GM12873 (cell line): ENCODE measurements around the gene ENDOD1.
A peak's percentile ranks its signal among the peaks of the same experiment; 100 is the strongest.

Experiments used
- TF ChIP-seq, protein P1 (sequence below): IDR thresholded peaks from 2 replicates; pipeline ENCODE4 v1.5.1; 2012; ENCODE audit warnings: low read depth, mild to moderate bottlenecking, moderate library complexity, low read length, control low read depth; ENCODE audit not compliant: insufficient read depth; ENCODE audit errors: missing control alignments

The ENDOD1 gene

DNA sequence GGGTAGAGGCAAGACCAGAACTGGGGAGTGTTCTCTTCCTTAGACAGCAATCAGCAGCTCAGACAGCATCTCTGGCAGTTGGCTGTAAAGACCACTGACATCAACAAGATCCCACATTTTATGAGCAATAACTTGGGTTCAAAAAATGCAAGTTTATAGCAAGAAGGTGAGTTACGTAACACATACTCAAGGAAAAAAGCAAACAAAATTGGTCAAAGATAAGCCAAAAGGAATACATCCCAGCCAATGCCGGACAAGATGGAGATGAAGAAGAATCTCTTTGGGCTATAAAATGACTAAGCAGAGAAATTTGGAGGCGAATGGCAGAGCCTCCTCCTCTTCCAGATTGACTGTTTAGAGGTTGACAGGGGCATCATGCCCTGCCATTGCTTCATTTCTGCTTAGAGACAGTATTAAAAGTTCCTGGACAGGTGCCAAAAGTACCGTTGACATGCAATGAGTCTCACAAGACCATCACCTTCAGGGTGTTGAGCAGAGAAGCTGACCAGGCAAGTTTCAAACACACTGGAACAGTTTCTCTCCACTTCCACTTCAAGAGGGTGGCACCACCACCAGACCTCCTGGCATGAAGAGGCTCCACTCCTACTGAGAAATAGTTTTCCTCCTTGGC lies 55.9 kb downstream of the ENDOD1 start:
- TF ChIP-seq, protein P1, sequence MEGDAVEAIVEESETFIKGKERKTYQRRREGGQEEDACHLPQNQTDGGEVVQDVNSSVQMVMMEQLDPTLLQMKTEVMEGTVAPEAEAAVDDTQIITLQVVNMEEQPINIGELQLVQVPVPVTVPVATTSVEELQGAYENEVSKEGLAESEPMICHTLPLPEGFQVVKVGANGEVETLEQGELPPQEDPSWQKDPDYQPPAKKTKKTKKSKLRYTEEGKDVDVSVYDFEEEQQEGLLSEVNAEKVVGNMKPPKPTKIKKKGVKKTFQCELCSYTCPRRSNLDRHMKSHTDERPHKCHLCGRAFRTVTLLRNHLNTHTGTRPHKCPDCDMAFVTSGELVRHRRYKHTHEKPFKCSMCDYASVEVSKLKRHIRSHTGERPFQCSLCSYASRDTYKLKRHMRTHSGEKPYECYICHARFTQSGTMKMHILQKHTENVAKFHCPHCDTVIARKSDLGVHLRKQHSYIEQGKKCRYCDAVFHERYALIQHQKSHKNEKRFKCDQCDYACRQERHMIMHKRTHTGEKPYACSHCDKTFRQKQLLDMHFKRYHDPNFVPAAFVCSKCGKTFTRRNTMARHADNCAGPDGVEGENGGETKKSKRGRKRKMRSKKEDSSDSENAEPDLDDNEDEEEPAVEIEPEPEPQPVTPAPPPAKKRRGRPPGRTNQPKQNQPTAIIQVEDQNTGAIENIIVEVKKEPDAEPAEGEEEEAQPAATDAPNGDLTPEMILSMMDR, result no peak

DNA sequence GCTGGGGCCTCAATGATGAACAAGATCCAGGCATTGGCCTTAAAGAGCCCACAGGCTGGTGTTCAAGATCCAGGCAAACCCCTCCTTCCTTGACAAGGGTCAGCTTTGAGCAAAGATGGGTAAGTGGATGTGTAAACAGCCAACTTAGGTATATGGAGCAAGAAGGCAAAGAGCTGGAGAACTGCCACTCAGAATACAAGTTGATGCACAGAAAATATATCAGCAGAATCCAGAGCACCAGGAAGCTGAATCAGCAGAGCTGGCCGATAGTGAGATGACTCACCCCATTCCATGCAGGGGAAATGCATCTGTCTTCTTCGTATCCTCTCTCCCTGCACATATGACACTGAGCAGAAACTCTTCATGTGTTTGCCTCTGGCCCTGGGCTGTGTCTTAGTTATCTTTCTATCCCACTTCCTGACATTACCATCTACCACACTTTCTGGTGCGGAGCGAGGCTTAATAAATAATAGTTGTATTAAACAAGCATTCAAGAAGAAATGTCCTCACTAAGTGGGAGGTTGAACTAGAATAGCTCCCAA lies 57.8 kb downstream of the ENDOD1 start:
- TF ChIP-seq, protein P1, result no peak

DNA sequence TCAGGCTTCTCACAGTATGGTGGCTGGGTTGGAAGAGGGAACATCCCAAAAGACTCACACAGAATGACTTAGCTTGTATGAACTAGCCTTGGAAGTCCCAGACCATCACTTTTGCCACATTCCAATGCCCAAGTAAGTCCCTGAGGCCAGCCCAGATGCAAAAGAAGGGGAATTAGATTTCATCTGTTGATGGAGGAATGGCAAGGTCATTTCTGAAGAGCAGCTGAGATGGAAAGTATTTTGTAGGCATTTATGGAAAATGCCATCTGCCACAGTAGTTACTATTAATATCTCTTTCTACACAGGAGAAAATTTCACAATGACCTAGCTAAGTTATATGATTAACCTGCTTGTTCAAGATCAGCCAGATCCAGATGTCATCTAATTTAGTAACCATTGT lies 58.8 kb downstream of the ENDOD1 start:
- TF ChIP-seq, protein P1, result no peak

DNA sequence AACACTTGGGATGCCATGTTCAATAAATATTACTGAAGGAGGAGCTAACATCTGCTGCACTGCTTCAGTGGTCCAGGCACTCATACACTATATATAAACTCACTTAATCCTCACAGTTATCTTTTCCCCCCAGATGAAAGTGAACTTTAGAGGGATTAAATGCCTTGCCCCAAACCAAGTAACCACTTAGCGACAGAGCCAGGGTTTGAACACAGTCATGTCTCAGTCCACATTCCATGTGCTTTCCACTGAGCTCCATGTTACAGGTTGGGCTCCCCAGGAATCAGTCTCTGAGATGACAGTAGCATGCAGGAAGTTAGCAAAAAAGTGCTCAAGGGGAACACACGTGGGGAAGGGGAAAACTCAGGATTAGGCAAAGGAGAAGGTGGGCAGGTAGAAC lies 59.3 kb downstream of the ENDOD1 start:
- TF ChIP-seq, protein P1, result no peak

DNA sequence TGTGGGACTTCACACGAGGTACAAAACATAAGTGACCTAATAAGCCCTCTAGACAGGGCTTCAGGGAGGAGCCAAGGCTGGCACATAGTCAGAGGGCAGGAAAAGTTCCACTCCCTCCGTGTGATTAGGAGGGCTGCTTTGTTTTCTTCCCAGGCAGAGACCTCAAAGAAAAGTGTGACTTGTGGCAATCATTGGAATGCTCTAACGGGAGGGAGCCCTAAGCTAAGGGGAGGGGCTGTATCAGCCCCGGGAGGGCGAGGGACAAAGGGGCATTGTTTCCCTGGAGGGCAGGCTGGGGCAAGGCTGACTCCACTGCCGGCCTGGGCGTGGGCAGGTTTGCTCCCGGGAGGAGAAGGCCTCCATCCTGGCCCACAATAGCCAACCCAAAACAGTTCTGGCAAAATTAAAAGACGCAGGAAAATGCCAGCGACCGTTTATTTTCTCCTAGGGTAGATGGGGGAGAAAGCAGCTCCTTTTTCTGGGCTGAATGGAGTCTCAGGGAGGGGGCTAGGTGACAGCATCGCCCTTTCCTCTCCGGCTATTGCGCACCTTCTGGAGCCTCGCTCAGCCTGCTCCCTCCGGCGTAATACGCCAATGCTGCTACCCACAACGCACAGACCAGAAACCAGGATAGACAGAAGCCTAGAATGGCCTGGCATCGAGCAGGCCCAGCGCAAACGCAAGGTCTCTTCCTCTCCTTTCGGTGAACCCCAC lies 60.2 kb downstream of the ENDOD1 start:
- TF ChIP-seq, protein P1, result no peak

DNA sequence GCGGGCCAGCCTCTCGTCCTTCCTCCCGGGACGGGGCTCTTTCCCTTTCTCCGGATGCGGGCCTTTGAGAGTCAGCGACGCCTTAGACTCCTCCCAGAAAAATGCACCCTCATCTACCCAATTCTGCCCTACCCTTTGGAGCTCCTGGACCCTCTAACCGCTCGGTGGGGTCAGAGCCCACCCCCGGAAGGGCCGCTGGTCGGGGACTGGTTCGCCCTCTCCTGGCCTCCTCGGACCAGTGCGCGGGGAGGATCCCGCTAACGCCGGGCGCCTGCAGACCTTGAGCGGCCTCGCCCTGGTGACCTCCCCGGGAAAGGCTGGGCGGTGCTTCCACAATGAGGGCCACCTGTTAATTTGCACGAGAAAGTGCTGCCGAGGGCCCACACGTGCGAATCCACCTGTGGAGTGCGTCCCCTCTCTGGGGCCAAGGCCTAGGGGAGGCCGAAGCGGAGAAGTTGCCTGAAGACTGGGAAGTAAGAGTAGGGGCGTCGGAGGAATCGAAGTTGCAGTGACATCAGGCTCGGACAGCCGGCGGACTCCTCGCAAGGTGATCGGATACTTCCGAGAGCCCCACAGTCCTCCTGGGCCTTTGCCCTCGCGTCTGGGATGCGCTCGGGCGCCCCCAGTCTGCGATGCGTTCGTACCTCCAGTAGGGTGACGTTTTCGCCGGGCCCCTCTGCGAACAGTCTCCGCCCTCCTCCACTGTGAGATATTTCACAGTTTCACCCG lies 61.5 kb downstream of the ENDOD1 start:
- TF ChIP-seq, protein P1, result peak; percentile 78
